NCI-H2227 (cell line): ENCODE measurements around the gene PPP1R15B.

Experiments
- DNase-seq: peaks from one replicate; lab custom pipeline; 2025; ENCODE audit not compliant: unreplicated experiment; lab: John Stamatoyannopoulos, UW

The PPP1R15B gene

GRCh38 chr1:204421441-204421840 is 9.8 kb upstream of the PPP1R15B start:
- DNase-seq, result no peak

- DNase-seq, result no peak
These were observed 8.7 kb upstream of the PPP1R15B start for GRCh38 chr1:204420039-204421004.

- DNase-seq, result no peak
These were observed 7.4 kb upstream of the PPP1R15B start for GRCh38 chr1:204419064-204419403.

DNA sequence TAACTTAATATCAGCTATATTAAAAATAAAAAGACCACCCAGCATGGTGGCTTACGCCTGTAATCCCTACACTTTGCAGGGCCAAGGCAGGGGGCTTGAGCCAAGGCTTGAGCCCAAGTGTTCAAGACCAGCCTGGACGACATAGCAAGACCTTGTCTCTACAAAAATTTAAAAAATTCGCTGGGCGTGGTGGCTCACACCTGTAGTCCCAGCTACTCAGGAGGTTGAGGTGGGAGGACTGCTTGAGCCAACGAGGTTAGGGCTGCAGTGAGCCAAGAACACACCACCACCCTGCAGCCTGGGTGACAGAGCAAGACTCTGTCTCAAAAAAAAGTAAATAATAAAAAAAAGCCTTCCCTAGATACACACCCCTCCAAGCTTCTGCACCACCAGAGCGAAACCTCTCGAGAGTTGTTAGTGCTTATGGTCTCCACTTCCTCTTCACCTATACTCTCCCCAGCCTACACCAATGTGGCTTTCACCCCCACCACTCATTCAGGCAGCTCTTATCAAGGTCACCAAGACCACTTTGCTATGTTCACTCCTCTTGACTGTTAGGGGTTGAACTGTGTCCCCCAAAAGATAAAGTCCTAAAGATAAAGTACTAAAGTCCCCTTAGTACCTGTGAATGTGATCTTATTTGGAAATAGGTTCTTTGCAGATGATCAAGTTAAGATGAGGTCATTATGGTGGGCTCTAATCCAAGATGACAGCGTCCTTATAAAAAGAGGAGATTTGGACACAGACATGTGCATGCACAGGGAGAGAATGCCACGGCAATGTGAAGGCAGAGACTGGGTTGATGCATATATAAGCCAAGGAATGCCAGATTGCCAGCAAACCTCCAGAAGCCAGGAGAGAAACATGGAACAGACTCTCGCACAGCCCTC is 6.8 kb upstream of the PPP1R15B start:
- DNase-seq, result no peak

GRCh38 chr1:204417074-204417997 is 5.7 kb upstream of the PPP1R15B start:
- peak; percentile 31 for DNase-seq

DNA sequence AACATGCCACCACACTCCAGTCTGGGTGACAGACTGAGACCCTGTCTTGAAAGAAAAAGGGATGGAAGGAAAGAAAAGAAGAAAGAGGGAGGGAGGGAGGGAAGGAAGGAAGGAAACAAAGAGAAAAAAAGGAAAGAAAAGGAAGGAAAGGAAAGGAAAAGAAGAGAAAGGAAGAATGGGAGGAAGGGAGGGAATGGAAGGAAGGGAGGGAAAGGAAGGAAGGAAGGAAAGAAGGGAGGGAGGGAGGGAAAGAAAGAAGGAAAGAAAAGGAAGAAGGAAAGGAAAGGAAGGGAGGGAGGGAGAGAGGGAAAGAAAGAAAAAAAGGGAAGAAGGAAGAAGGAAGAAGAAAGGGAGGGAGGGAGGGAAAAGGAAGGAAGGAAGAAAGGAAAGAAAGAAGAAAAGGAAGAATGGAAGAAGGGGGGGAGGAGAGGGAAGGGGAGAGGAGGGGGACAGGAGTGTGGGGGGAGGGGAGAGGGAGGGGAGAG is 5.0 kb upstream of the PPP1R15B start:
- DNase-seq, result no peak

- no peak for DNase-seq
These were observed 3.7 kb upstream of the PPP1R15B start for GRCh38 chr1:204415351-204415750.

- no peak for DNase-seq
These were observed 2.4 kb upstream of the PPP1R15B start for GRCh38 chr1:204414016-204414415.

GRCh38 chr1:204413170-204413535 is 1.5 kb upstream of the PPP1R15B start:
- DNase-seq, result no peak

- DNase-seq, result peak; percentile 60
These were observed 748 bp downstream of the PPP1R15B start for GRCh38 chr1:204410688-204411450.

- DNase-seq, result no peak
These were observed 1.6 kb downstream of the PPP1R15B start for GRCh38 chr1:204409836-204410687.

GRCh38 chr1:204409123-204409522 is 2.5 kb downstream of the PPP1R15B start:
- no peak for DNase-seq

- DNase-seq, result no peak
These were observed 3.0 kb downstream of the PPP1R15B start for GRCh38 chr1:204408602-204409001.

DNA sequence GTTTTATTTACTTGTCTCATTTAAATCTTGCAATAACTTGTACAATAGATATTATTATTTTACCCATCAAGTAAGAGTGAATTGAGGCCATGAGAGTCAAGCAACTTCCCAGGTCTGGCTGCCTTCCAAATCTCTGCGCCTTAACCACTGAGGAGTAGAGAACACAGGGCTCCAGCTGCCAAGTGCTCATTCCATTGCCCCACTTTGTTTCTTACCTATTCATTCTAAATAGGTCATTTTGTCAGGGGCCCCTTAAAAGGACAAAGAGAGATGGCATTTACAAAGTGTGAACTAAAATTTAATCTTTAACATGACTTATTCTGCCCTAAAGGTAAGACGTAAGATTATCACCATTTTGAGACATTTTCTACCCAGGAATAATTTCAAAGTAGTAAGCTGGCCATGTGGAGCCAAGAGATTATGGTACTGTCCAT is 3.5 kb downstream of the PPP1R15B start:
- DNase-seq, result peak; percentile 22

- DNase-seq, result no peak
These were observed 4.2 kb downstream of the PPP1R15B start for GRCh38 chr1:204407295-204407971.

GRCh38 chr1:204406621-204407020 is 5.0 kb downstream of the PPP1R15B start:
- DNase-seq, result no peak

- no peak for DNase-seq
These were observed 5.6 kb downstream of the PPP1R15B start for GRCh38 chr1:204405988-204406387.

DNA sequence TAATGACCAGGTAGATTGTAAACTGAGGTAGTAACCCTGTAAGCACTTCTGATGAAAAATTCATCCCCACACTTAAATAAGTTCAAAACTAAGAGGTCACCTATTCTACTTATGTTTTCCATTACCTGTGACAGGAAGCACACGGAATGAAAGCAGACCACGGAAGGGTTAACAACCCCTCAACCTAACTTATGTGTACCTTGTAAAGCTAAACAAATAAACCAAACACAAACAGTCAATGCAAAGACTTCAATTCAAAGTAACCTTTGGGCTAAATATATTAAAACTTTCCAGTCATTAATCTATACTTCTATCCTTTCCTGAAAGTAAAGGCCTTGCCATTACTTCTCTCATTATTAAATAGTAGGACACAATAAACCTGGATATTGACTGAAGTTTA is 7.0 kb downstream of the PPP1R15B start:
- no peak for DNase-seq
